Endodermal cell (in vitro differentiated cells): ENCODE results near the gene CISD1. TPM values are rescaled to one million over a fixed set of nuclear protein-coding genes. Genes with fewer than 3 reads are reported as not detected.
A peak's percentile ranks its signal among the peaks of the same experiment; 100 is the strongest.
"Not testable (repeated sequence)": the region's sequence is repeated elsewhere in the genome, so short reads cannot be mapped to it uniquely, and the experiment has no call there.

Source experiments
- DNase-seq: peaks from one replicate; pipeline ENCODE4 v3.0.0-alpha.2; 2017
- H3K27ac ChIP-seq: 2 replicates; pipeline ENCODE4 v1.5.1; 2013; ENCODE audit warnings: mild to moderate bottlenecking, low read depth, low read length, moderate library complexity
- H3K27me3 ChIP-seq: 2 replicates; pipeline ENCODE4 v1.6.1; 2013; ENCODE audit warnings: mild to moderate bottlenecking, low read length, moderate library complexity; ENCODE audit not compliant: insufficient read depth, control insufficient read depth, poor library complexity, severe bottlenecking
- H3K36me3 ChIP-seq: 2 replicates; pipeline ENCODE4 v1.7.0; 2013; ENCODE audit warnings: mild to moderate bottlenecking, low read length, moderate library complexity; ENCODE audit not compliant: control insufficient read depth, insufficient read depth
- H3K4me1 ChIP-seq: one replicate; pipeline ENCODE4 v1.7.0; 2013; ENCODE audit warnings: low read length; ENCODE audit not compliant: control insufficient read depth, insufficient read depth
- H3K4me3 ChIP-seq: 2 replicates; pipeline ENCODE4 v1.5.1; 2013; ENCODE audit warnings: mild to moderate bottlenecking, low read length, moderate library complexity
- H3K9ac ChIP-seq: 2 replicates; pipeline ENCODE4 v1.6.1; 2013; ENCODE audit warnings: mild to moderate bottlenecking, low read length, moderate library complexity; ENCODE audit not compliant: poor library complexity, severe bottlenecking; ENCODE audit errors: extremely low read depth
- H3K9me3 ChIP-seq: 2 replicates; pipeline ENCODE4 v1.6.1; 2013; ENCODE audit warnings: mild to moderate bottlenecking, low read length, moderate library complexity; ENCODE audit not compliant: control insufficient read depth
- H3K27ac Mint-ChIP-seq: 2 replicates; pipeline ENCODE4 v1.8.0; 2020; ENCODE audit warnings: mixed read lengths
- H3K27me3 Mint-ChIP-seq: 2 replicates; pipeline ENCODE4 v1.8.0; 2021; ENCODE audit warnings: mild to moderate bottlenecking, mixed read lengths; ENCODE audit not compliant: insufficient read depth
- H3K36me3 Mint-ChIP-seq: 2 replicates; pipeline ENCODE4 v1.8.0; 2020; ENCODE audit warnings: low read depth, mixed read lengths
- H3K4me1 Mint-ChIP-seq: 2 replicates; pipeline ENCODE4 v1.8.0; 2020; ENCODE audit warnings: mixed read lengths
- H3K4me3 Mint-ChIP-seq: 2 replicates; pipeline ENCODE4 v1.8.0; 2020; ENCODE audit warnings: mild to moderate bottlenecking, moderate library complexity, mixed read lengths
- H3K9me3 Mint-ChIP-seq: 2 replicates; pipeline ENCODE4 v1.8.0; 2020; ENCODE audit warnings: mild to moderate bottlenecking, mixed read lengths
- CTCF ChIP-seq: fragments of 200-600 bp; sonication (generic); conservative IDR thresholded peaks from 2 replicates; pipeline ENCODE4 v1.5.0; 2021; ENCODE audit warnings: antibody characterized with exemption, mild to moderate bottlenecking
- WGBS, 2 experiments: methylation state at CpG; one replicate each; pipeline versions ENCODE4 v1.1.5 to v1.1.7; 2013; ENCODE audit warnings: missing lambda C conversion rate in 2 of 2, mixed read lengths in 1 of 2; ENCODE audit not compliant: insufficient coverage in 1 of 2, insufficient read length in 1 of 2; 5-methylcytosine and 5-hydroxymethylcytosine counted together
- total RNA-seq, 2 donors: library from RNA; stranded (reverse); fragmentation: NEBNext Ultra II Directional in 1 of 2; extraction: Animal tissue kit (Norgen Biotek cat#: 25700) in 1 of 2; gene quantifications; 2 replicates in 1 of 2; 3 replicates in 1 of 2; pipeline ENCODE4 v1.2.1, GENCODE V29; 2021

The CISD1 gene
- total RNA-seq, 2 donors from 2014 or later, result 33.9 to 39.0 TPM

DNA sequence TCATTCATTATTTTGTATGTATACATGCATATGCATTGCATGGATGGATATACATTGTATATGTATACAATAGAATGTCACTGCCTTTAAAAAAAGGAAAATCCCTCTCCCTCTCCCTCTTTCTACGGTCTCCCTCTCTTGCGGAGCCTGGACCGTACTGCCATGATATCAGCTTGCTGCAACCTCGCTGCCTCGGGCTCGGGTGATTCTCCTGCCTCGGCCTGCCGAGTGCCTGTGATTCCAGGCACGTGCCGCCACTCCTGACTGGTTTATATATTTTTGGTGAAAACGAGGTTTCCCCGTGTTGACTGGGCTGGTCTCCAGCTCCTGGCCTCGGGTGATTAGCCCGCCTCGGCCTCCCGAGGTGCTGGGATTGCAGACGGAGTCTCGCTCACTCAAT is 25.7 kb upstream of the CISD1 start:
- no peaks in the 10 kb centered on the region for H3K27me3 Mint-ChIP-seq
- Histone ChIP-seq H3K4me3 (peak overlapping the region; percentile 66), H3K27me3 (no peaks in the 10 kb centered on the region), H3K4me1 (peaks cover 4% of the 10 kb centered on the region), H3K9me3 (peaks cover 29% of the 10 kb centered on the region), H3K9ac (no peak overlapping the region), H3K27ac (no peak overlapping the region), H3K36me3 (peaks cover 9% of the 10 kb centered on the region)
- no peak for TF ChIP-seq CTCF
- DNase-seq, result no peak
- H3K9me3 Mint-ChIP-seq, result peaks cover 45% of the 10 kb centered on the region
- H3K27ac Mint-ChIP-seq, result no peak overlapping the region
- no peak overlapping the region for H3K4me3 Mint-ChIP-seq
- peaks cover 23% of the 10 kb centered on the region for H3K36me3 Mint-ChIP-seq
- peaks cover 28% of the 10 kb centered on the region for H3K4me1 Mint-ChIP-seq
- 97 to 100% methylated on average over 5 to 18 of the region's 18 CpGs for WGBS, 2 experiments

GRCh38 chr10:58243801-58244200 is 25.2 kb upstream of the CISD1 start:
- H3K4me1 Mint-ChIP-seq, result peaks cover 26% of the 10 kb centered on the region
- not testable (repeated sequence) for DNase-seq, H3K4me3 Mint-ChIP-seq, H3K27ac ChIP-seq, H3K4me1 ChIP-seq, H3K9ac ChIP-seq, H3K27me3 ChIP-seq, H3K27me3 Mint-ChIP-seq, H3K36me3 ChIP-seq, H3K4me3 ChIP-seq, H3K27ac Mint-ChIP-seq
- 93 to 100% methylated on average over 1 to 31 of the region's 31 CpGs for WGBS, 2 experiments
- peaks cover 33% of the 10 kb centered on the region for H3K9me3 ChIP-seq
- H3K36me3 Mint-ChIP-seq, result peaks cover 27% of the 10 kb centered on the region
- H3K9me3 Mint-ChIP-seq, result peaks cover 51% of the 10 kb centered on the region

DNA sequence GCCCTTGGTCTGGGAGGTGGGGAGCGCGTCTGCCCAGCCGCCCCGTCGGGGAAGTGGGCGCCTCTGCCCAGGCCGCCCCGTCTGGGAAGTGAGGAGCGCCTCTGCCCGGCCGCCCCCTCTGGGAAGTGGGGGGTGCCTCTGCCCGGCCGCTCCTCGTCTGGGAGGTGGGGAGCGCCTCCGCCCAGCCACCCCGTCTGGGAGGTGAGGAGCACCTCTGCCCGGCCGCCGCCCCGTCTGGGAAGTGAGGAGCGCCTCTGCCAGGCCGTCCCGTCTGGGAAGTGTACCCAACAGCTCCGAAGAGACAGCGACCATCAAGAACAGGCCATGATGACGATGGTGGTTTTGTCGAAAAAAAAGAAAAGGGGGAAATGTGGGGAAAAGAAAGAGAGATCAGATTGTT is 24.7 kb upstream of the CISD1 start:
- H3K4me3 ChIP-seq, H3K4me3 Mint-ChIP-seq, H3K9ac ChIP-seq, H3K27ac ChIP-seq, H3K4me1 ChIP-seq, H3K27me3 Mint-ChIP-seq, H3K27me3 ChIP-seq, H3K27ac Mint-ChIP-seq, H3K36me3 ChIP-seq, DNase-seq: not testable (repeated sequence)
- Mint-ChIP-seq H3K36me3 (peaks cover 27% of the 10 kb centered on the region), H3K9me3 (peaks cover 53% of the 10 kb centered on the region), H3K4me1 (peaks cover 21% of the 10 kb centered on the region)
- peaks cover 33% of the 10 kb centered on the region for H3K9me3 ChIP-seq
- WGBS, 2 experiments, result 95 to 97% methylated on average over 8 to 25 of the region's 28 CpGs

- H3K36me3 Mint-ChIP-seq, result peaks cover 30% of the 10 kb centered on the region
- 93% methylated on average over 2 of the region's 3 CpGs; no CpG with 5 or more reads in 1 of the 2 experiments for WGBS, 2 experiments
- not testable (repeated sequence) for DNase-seq, H3K4me3 Mint-ChIP-seq, H3K27ac ChIP-seq, H3K4me1 ChIP-seq, H3K36me3 ChIP-seq, H3K27ac Mint-ChIP-seq, H3K27me3 Mint-ChIP-seq, H3K9ac ChIP-seq, H3K4me3 ChIP-seq, H3K27me3 ChIP-seq
- peaks cover 58% of the 10 kb centered on the region for H3K9me3 Mint-ChIP-seq
- peaks cover 33% of the 10 kb centered on the region for H3K9me3 ChIP-seq
- H3K4me1 Mint-ChIP-seq, result peaks cover 17% of the 10 kb centered on the region
Measured at GRCh38 chr10:58244666-58245065, 24.3 kb upstream of the CISD1 start.
